Activated CD8-positive, alpha-beta memory T cell treated with anti-CD3 and anti-CD28 coated beads, Interleukin-2, amount 50 U/mL, for 48 hours (primary cell): ENCODE results near the gene ZDHHC19.
"Not testable (repeated sequence)": the region's sequence is repeated elsewhere in the genome, so short reads cannot be mapped to it uniquely, and the experiment has no call there.

Source experiments
- DNase-seq: peaks from one replicate; pipeline ENCODE4 v3.0.0-alpha.2; 2020

The ZDHHC19 gene

GRCh38 chr3:196175722-196176121 lies 35.5 kb downstream of the ZDHHC19 start:
- no peak for DNase-seq

- DNase-seq: no peak
Observed at GRCh38 chr3:196175116-196175625, 36.0 kb downstream of the ZDHHC19 start.

GRCh38 chr3:196174652-196175051 lies 36.5 kb downstream of the ZDHHC19 start:
- no peak for DNase-seq

GRCh38 chr3:196170296-196170695 lies 40.9 kb downstream of the ZDHHC19 start:
- not testable (repeated sequence) for DNase-seq

GRCh38 chr3:196169836-196170240 lies 41.4 kb downstream of the ZDHHC19 start:
- DNase-seq: no peak

- no peak for DNase-seq
Observed at GRCh38 chr3:196168808-196169391, 42.3 kb downstream of the ZDHHC19 start.

GRCh38 chr3:196166741-196167140 lies 44.5 kb downstream of the ZDHHC19 start:
- no peak for DNase-seq

GRCh38 chr3:196165850-196166249 lies 45.4 kb downstream of the ZDHHC19 start:
- no peak for DNase-seq

- DNase-seq: not testable (repeated sequence)
Observed at GRCh38 chr3:196165006-196165575, 46.1 kb downstream of the ZDHHC19 start.

- no peak for DNase-seq
Observed at GRCh38 chr3:196164576-196164975, 46.6 kb downstream of the ZDHHC19 start.

GRCh38 chr3:196163666-196164493 lies 47.3 kb downstream of the ZDHHC19 start:
- no peak for DNase-seq

GRCh38 chr3:196163212-196163611 lies 48.0 kb downstream of the ZDHHC19 start:
- DNase-seq: no peak

- DNase-seq: no peak
Observed at GRCh38 chr3:196162679-196163078, 48.5 kb downstream of the ZDHHC19 start.

- no peak for DNase-seq
Observed at GRCh38 chr3:196159952-196160804, 51.0 kb downstream of the ZDHHC19 start.

GRCh38 chr3:196159526-196159925 lies 51.7 kb downstream of the ZDHHC19 start:
- no peak for DNase-seq

GRCh38 chr3:196156160-196156559 lies 55.0 kb downstream of the ZDHHC19 start:
- DNase-seq: no peak

- no peak for DNase-seq
Observed at GRCh38 chr3:196150481-196150880, 60.7 kb downstream of the ZDHHC19 start.

GRCh38 chr3:196149831-196150301 lies 61.3 kb downstream of the ZDHHC19 start:
- no peak for DNase-seq

- no peak for DNase-seq
Observed at GRCh38 chr3:196149375-196149774, 61.8 kb downstream of the ZDHHC19 start.
